ENCODE data around the gene NPIPB2. TPM values are rescaled to one million over a fixed set of nuclear protein-coding genes. Genes with fewer than 3 reads are reported as not detected.

The NPIPB2 gene
- total RNA-seq: 3.4 and 9.4 TPM in 2 replicates

GRCh38 chr16:11941945-11942344 is at the start of gene NPIPB2:
TSS of gene NPIPB2 (minus strand) at chr16:11942045. CDS start at chr16:11942045, 0 bp downstream.

GRCh38 chr16:11964761-11965551 is 23.1 kb upstream of the NPIPB2 start, which contains the start of gene TNFRSF17:
TSS of gene TNFRSF17 (plus strand) at chr16:11965210. CDS start at chr16:11965325, 115 bp downstream.

GRCh38 chr16:11915644-11916523 is 26.0 kb downstream of the NPIPB2 start, which contains the start of gene GSPT1:
TSS of gene GSPT1 (minus strand) at chr16:11915956. CDS start at chr16:11915720, 236 bp downstream.

Other genes starting within 250 kb of the NPIPB2 start
- gene TXNDC11, start 199.2 kb downstream of the NPIPB2 start, total RNA-seq: 32.2 and 36.6 TPM in 2 replicates
- 38.3 and 51.3 TPM in 2 replicates for gene ZC3H7A, start 144.8 kb downstream of the NPIPB2 start, total RNA-seq
- gene RSL1D1, start 90.5 kb downstream of the NPIPB2 start, total RNA-seq: 124 and 187 TPM in 2 replicates
- gene GSPT1, start 26.1 kb downstream of the NPIPB2 start, total RNA-seq: 95.0 and 203 TPM in 2 replicates
- gene TNFRSF17, start 23.2 kb upstream of the NPIPB2 start, total RNA-seq: not detected in 2 replicates
- gene SNX29, start 34.7 kb upstream of the NPIPB2 start, total RNA-seq: 6.2 and 13.2 TPM in 2 replicates

All from nasal cavity respiratory epithelium epithelial cell of viscerocranial mucosa (primary cell).